Measurements from ENCODE around the gene ADORA1. TPM values are rescaled to one million over a fixed set of nuclear protein-coding genes. Genes with fewer than 3 reads are reported as not detected.

Gene ADORA1
- total RNA-seq, 1 donor from 2014 or later: 4.1 TPM

GRCh38 chr1:203175237-203175826, 47.8 kb downstream of the ADORA1 start, which contains the start of gene MYBPH:
Gene MYBPH, minus strand, starts transcription at chr1:203175826. Its CDS starts 71 bp downstream, at chr1:203175755.
- H3K27ac ChIP-seq: no peak within 1 kb of the TSS
- no peaks in the 10 kb centered on the region for H3K9me3 ChIP-seq
- no peak within 1 kb of the TSS for H3K4me3 ChIP-seq
- H3K36me3 ChIP-seq: no peaks in the 10 kb centered on the region
- no peak for TF ChIP-seq CTCF (IDR thresholded peaks at IDR 0.05)
- intact Hi-C loops (cut with DNase I): no loop called here
- no peaks in the 10 kb centered on the region for H3K27me3 ChIP-seq
- H3K4me1 ChIP-seq: peaks cover 12% of the 10 kb centered on the region
- ATAC-seq: no peak
- no peak for DNase-seq

GRCh38 chr1:203175827-203176241, 48.3 kb downstream of the ADORA1 start:
- intact Hi-C loops (cut with DNase I): no loop called here
- Histone ChIP-seq H3K4me1 (peaks cover 12% of the 10 kb centered on the region), H3K4me3 (no peak overlapping the region), H3K27ac (no peak overlapping the region), H3K9me3 (no peaks in the 10 kb centered on the region), H3K27me3 (no peaks in the 10 kb centered on the region), H3K36me3 (no peaks in the 10 kb centered on the region)
- DNase-seq (no peak), ATAC-seq (peak; percentile 65)
- no peak for TF ChIP-seq CTCF (IDR thresholded peaks at IDR 0.05)

- H3K27me3 ChIP-seq: no peaks in the 10 kb centered on the region
- ATAC-seq: no peak
- DNase-seq: no peak
- H3K9me3 ChIP-seq: no peaks in the 10 kb centered on the region
- no peak for TF ChIP-seq CTCF (IDR thresholded peaks at IDR 0.05)
- H3K36me3 ChIP-seq: no peaks in the 10 kb centered on the region
- no peak overlapping the region for H3K27ac ChIP-seq
- H3K4me1 ChIP-seq: peaks cover 12% of the 10 kb centered on the region
- intact Hi-C loops (cut with DNase I): no loop called here
- no peak overlapping the region for H3K4me3 ChIP-seq
Observed at GRCh38 chr1:203176273-203177035, 48.9 kb downstream of the ADORA1 start.

- DNase-seq (no peak), ATAC-seq (no peak)
- Histone ChIP-seq H3K4me1 (peaks cover 12% of the 10 kb centered on the region), H3K9me3 (no peaks in the 10 kb centered on the region), H3K4me3 (no peak overlapping the region), H3K27ac (no peak overlapping the region), H3K27me3 (no peaks in the 10 kb centered on the region), H3K36me3 (no peaks in the 10 kb centered on the region)
- intact Hi-C loops (cut with DNase I): no loop called here
- TF ChIP-seq CTCF (IDR thresholded peaks at IDR 0.05): no peak
Observed at GRCh38 chr1:203177036-203177405, 49.5 kb downstream of the ADORA1 start.

GRCh38 chr1:203177470-203178039, 50.0 kb downstream of the ADORA1 start:
- intact Hi-C loops (cut with DNase I): no loop called here
- H3K4me3 ChIP-seq: no peak overlapping the region
- no peaks in the 10 kb centered on the region for H3K9me3 ChIP-seq
- H3K36me3 ChIP-seq: no peaks in the 10 kb centered on the region
- peak; percentile 48 for DNase-seq
- peaks cover 9% of the 10 kb centered on the region for H3K4me1 ChIP-seq
- no peak for ATAC-seq
- H3K27ac ChIP-seq: no peak overlapping the region
- H3K27me3 ChIP-seq: no peaks in the 10 kb centered on the region
- TF ChIP-seq CTCF (IDR thresholded peaks at IDR 0.05): no peak

Data from upper lobe of right lung (tissue), 1 donor.